SK-N-SH treated with all-trans-retinoic acid at 6 μM for 48 hours (cell line): Measurements from ENCODE around the gene TTC34.

Source experiments
- ATAC-seq: fragments of 200-7000 bp; cut with Tn5 transposase; 3 replicates; pipeline ENCODE4 v1.9.1; 2020; ENCODE audit warnings: mild to moderate bottlenecking, moderate library complexity
- ARNTL ChIP-seq: fragments of 450-650 bp; formaldehyde crosslinking; IDR thresholded peaks from 2 replicates; pipeline ENCODE4 v1.5.0; 2020; ENCODE audit warnings: low read depth, mild to moderate bottlenecking, moderate library complexity, borderline replicate concordance
- BACH2 ChIP-seq: fragments of 250-450 bp; sonication (Bioruptor Pico); IDR thresholded peaks from 2 replicates; pipeline ENCODE4 v1.9.0; 2021; ENCODE audit warnings: mild to moderate bottlenecking, borderline replicate concordance
- CSDC2 ChIP-seq: fragments of 250-450 bp; sonication (Bioruptor Pico); IDR thresholded peaks from 2 replicates; pipeline ENCODE4 v1.5.0; 2020; ENCODE audit warnings: mild to moderate bottlenecking, moderate library complexity
- ESRRG ChIP-seq: fragments of 250-450 bp; sonication (Bioruptor Pico); IDR thresholded peaks from 2 replicates; pipeline ENCODE4 v1.6.1; 2021; ENCODE audit warnings: mild to moderate bottlenecking
- GLIS3 ChIP-seq: fragments of 250-450 bp; sonication (Bioruptor Pico); IDR thresholded peaks from 2 replicates; pipeline ENCODE4 v1.5.0; 2020; ENCODE audit warnings: mild to moderate bottlenecking, moderate library complexity
- ISL1 ChIP-seq: fragments of 250-450 bp; sonication (Bioruptor Pico); IDR thresholded peaks from 2 replicates; pipeline ENCODE4 v2.1.2; 2022; ENCODE audit warnings: mild to moderate bottlenecking, moderate library complexity
- OSR1 ChIP-seq: fragments of 250-450 bp; sonication (Bioruptor Pico); IDR thresholded peaks from 2 replicates; pipeline ENCODE4 v1.8.0; 2022; ENCODE audit warnings: moderate library complexity, mild to moderate bottlenecking, inconsistent platforms
- PPARA ChIP-seq: fragments of 250-450 bp; sonication (Bioruptor Pico); IDR thresholded peaks from 2 replicates; pipeline ENCODE4 v1.5.0; 2020; ENCODE audit warnings: mild to moderate bottlenecking, borderline replicate concordance
- RARB ChIP-seq: fragments of 250-450 bp; sonication (Bioruptor Pico); IDR thresholded peaks from 2 replicates; pipeline ENCODE4 v1.8.0; 2021; ENCODE audit warnings: mild to moderate bottlenecking, moderate library complexity
- SNAI2 ChIP-seq: fragments of 250-450 bp; sonication (Bioruptor Pico); IDR thresholded peaks from 2 replicates; pipeline ENCODE4 v1.5.0; 2020; ENCODE audit warnings: mild to moderate bottlenecking, moderate library complexity
- TOX ChIP-seq: fragments of 250-450 bp; sonication (Bioruptor Pico); IDR thresholded peaks from 2 replicates; pipeline ENCODE4 v1.8.0; 2021; ENCODE audit warnings: mild to moderate bottlenecking, moderate library complexity, borderline replicate concordance
- ZC3H10 ChIP-seq: fragments of 250-450 bp; sonication (Bioruptor Pico); IDR thresholded peaks from 2 replicates; pipeline ENCODE4 v1.5.1; 2021; ENCODE audit warnings: mild to moderate bottlenecking, moderate library complexity
- ZFP3 ChIP-seq: fragments of 250-450 bp; sonication (Bioruptor Pico); IDR thresholded peaks from 2 replicates; pipeline ENCODE4 v1.5.0; 2020; ENCODE audit warnings: mild to moderate bottlenecking, moderate library complexity
- ZFP30 ChIP-seq: fragments of 450-650 bp; formaldehyde crosslinking; IDR thresholded peaks from 2 replicates; pipeline ENCODE4 v1.5.0; 2022; ENCODE audit warnings: mild to moderate bottlenecking, moderate library complexity
- ZNF565 ChIP-seq: fragments of 450-650 bp; formaldehyde crosslinking; conservative IDR thresholded peaks from 2 replicates; pipeline ENCODE4 v1.5.0; 2020; ENCODE audit warnings: low read depth, mild to moderate bottlenecking, moderate library complexity
- ZNF70 ChIP-seq: fragments of 450-650 bp; formaldehyde crosslinking; IDR thresholded peaks from 2 replicates; pipeline ENCODE4 v1.5.0; 2020; ENCODE audit warnings: mild to moderate bottlenecking, moderate library complexity
- ZNF8 ChIP-seq: fragments of 450-650 bp; formaldehyde crosslinking; IDR thresholded peaks from 2 replicates; pipeline ENCODE4 v1.5.0; 2020; ENCODE audit warnings: mild to moderate bottlenecking, moderate library complexity
- TF ChIP-seq, protein P1 (sequence below): fragments of 250-450 bp; sonication (Bioruptor Pico); IDR thresholded peaks from 2 replicates; pipeline ENCODE4 v1.5.0; 2020; ENCODE audit warnings: mild to moderate bottlenecking, moderate library complexity
- TF ChIP-seq, protein P2 (sequence below): fragments of 250-450 bp; sonication (Bioruptor Pico); IDR thresholded peaks from 2 replicates; pipeline ENCODE4 v1.8.0; 2020; ENCODE audit warnings: mild to moderate bottlenecking, moderate library complexity, borderline replicate concordance
- TF ChIP-seq, protein P3 (sequence below): fragments of 250-450 bp; sonication (Bioruptor Pico); IDR thresholded peaks from 2 replicates; pipeline ENCODE4 v1.8.0; 2021; ENCODE audit warnings: low read depth, mild to moderate bottlenecking, moderate library complexity, borderline replicate concordance
- TF ChIP-seq, protein P4 (sequence below): fragments of 250-450 bp; sonication (Bioruptor Pico); IDR thresholded peaks from 2 replicates; pipeline ENCODE4 v1.5.1; 2020; ENCODE audit warnings: low read depth, mild to moderate bottlenecking, moderate library complexity

TTC34 gene

DNA sequence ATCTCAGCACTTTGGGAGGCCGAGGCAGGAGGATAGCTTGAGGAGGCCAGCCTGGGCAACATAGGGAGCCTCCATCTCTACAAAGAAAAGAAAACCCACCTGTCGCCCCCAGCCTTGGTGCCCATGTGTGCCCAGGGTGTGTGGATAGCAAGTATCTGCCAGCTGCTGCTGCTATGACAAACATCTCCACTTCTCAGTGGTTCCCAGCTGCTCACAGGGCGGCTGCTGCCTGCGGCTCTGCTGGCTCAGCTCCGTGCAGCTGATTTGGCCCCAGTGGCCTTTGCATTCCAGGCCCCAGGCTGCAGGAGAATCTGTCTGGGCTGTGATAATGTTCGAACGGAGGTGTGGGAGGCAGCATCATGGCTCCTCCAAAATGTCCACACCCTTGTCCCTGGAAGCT, 10.6 kb upstream of the TTC34 start:
- no peak for ATAC-seq
- TF ChIP-seq ZFP30 (CRISPR knock-in tag) (no peak), TOX (CRISPR knock-in tag) (no peak), ISL1 (CRISPR knock-in tag) (no peak), RARB (CRISPR knock-in tag) (no peak), GLIS3 (CRISPR knock-in tag) (no peak)

DNA sequence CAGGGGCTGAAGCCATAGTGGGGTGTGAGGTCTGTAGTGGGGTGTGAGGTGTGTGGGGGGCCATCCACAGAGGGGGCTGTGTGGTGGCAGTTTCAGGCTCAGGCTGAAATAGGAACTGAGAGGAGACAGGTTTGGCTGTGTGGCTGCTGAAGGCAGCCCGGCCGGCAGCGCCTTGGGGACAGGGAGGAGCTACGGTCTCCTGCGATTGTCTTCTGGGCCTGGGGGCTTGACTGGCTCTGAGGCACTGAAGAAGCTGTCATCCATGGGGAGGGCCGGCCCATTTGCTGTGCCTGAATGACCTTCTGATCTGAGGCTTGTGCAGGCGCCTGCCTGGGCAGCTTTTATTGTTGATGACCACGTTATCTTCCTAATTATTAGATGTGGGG, 10.0 kb upstream of the TTC34 start:
- no peak for ATAC-seq
- TF ChIP-seq ZNF565 (CRISPR knock-in tag) (no peak), ZNF8 (no peak), ZFP3 (CRISPR knock-in tag) (no peak), TOX (CRISPR knock-in tag) (no peak), OSR1 (CRISPR knock-in tag) (no peak)
- TF ChIP-seq, protein P1, sequence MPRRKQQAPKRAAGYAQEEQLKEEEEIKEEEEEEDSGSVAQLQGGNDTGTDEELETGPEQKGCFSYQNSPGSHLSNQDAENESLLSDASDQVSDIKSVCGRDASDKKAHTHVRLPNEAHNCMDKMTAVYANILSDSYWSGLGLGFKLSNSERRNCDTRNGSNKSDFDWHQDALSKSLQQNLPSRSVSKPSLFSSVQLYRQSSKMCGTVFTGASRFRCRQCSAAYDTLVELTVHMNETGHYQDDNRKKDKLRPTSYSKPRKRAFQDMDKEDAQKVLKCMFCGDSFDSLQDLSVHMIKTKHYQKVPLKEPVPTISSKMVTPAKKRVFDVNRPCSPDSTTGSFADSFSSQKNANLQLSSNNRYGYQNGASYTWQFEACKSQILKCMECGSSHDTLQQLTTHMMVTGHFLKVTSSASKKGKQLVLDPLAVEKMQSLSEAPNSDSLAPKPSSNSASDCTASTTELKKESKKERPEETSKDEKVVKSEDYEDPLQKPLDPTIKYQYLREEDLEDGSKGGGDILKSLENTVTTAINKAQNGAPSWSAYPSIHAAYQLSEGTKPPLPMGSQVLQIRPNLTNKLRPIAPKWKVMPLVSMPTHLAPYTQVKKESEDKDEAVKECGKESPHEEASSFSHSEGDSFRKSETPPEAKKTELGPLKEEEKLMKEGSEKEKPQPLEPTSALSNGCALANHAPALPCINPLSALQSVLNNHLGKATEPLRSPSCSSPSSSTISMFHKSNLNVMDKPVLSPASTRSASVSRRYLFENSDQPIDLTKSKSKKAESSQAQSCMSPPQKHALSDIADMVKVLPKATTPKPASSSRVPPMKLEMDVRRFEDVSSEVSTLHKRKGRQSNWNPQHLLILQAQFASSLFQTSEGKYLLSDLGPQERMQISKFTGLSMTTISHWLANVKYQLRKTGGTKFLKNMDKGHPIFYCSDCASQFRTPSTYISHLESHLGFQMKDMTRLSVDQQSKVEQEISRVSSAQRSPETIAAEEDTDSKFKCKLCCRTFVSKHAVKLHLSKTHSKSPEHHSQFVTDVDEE (CRISPR knock-in tag) = no peak
- TF ChIP-seq, protein P2, sequence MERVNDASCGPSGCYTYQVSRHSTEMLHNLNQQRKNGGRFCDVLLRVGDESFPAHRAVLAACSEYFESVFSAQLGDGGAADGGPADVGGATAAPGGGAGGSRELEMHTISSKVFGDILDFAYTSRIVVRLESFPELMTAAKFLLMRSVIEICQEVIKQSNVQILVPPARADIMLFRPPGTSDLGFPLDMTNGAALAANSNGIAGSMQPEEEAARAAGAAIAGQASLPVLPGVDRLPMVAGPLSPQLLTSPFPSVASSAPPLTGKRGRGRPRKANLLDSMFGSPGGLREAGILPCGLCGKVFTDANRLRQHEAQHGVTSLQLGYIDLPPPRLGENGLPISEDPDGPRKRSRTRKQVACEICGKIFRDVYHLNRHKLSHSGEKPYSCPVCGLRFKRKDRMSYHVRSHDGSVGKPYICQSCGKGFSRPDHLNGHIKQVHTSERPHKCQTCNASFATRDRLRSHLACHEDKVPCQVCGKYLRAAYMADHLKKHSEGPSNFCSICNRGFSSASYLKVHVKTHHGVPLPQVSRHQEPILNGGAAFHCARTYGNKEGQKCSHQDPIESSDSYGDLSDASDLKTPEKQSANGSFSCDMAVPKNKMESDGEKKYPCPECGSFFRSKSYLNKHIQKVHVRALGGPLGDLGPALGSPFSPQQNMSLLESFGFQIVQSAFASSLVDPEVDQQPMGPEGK (CRISPR knock-in tag) = no peak
- TF ChIP-seq, all 23 proteins: peak for 0

DNA sequence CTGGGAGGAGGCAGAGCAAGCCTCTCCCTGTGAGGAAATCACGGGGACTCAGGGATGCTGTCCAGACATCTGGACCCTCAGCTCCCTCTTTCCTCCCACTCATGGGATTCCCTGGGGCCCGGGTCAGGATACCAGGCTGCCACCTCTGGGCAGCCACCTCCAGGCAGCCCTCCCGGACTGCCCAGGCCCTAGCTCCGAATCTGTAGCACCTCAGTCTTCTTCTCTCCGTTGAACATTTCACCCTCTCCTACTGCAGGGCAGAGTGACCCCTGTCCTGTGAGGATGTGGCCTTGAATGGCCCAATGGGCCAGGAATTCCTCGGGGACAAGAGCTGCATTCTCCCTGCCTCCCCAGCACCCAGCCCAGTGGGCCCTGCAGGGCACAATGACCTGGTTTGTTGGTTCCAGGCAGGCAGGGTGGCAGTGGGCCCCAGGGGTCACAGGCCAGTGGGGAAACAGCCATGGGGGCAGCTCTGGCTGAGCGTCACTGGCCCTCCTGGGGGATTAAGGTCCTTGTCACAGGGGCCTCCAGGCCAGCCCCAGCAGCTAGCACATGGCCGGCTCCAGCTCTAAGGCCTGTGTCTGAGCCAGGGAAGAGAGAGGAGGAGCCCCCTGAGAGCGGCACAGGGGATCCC, 9.5 kb upstream of the TTC34 start:
- no peak for ATAC-seq
- TF ChIP-seq ZFP3 (CRISPR knock-in tag) (no peak), ESRRG (no peak)

DNA sequence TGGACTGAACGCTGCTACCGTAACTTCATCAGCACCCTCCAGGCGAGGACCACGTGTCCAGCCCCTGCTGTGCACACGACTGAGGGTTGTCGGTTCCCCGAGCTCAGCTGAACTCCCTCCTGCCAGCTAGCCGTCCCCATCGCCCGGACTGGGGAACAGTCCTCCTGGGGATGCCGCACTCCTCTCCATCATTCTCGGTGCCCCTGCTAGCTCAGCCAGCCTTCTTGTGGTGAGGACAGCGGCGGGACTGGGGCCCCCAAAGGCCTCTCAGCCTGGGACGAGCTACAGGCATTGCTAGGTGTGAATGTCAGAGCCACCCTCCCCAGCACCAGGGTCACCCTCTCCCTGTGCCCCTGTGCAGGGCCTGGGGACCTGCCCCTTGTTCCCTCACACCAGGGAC, 8.8 kb upstream of the TTC34 start:
- no peak for ATAC-seq
- TF ChIP-seq ZFP30 (CRISPR knock-in tag) (no peak), ZNF8 (no peak), SNAI2 (CRISPR knock-in tag) (no peak), ZC3H10 (no peak), BACH2 (CRISPR knock-in tag) (no peak), ESRRG (no peak)

DNA sequence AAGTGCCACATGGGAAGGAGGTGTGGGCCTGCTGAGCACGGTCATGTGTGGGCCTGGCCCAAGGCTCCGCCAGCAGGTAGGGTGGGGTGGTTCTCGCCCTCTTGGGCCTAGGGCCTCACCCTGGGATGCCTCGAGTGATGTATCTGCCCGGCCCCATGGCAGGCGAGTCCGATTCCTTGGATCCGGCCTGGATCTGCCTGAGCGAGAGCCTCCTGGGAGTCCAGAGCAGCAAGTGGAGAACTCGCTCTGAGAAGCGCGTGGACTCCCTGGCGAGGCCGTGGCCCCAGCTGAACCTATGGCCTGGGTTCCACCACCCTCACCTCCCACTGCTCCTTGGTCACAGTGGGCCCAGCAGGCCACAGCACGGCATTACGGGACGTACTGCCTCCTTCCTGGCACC, 8.2 kb upstream of the TTC34 start:
- no peak for TF ChIP-seq ZNF70 (CRISPR knock-in tag)
- no peak for TF ChIP-seq ZNF565 (CRISPR knock-in tag)
- no peak for TF ChIP-seq TOX (CRISPR knock-in tag)
- no peak for TF ChIP-seq SNAI2 (CRISPR knock-in tag)
- no peak for TF ChIP-seq CSDC2 (CRISPR knock-in tag)
- TF ChIP-seq ZNF8 = no peak
- no peak for TF ChIP-seq ZC3H10
- no peak for TF ChIP-seq ISL1 (CRISPR knock-in tag)
- TF ChIP-seq BACH2 (CRISPR knock-in tag) = no peak
- no peak for TF ChIP-seq ESRRG
- no peak for TF ChIP-seq ARNTL (CRISPR knock-in tag)
- ATAC-seq = no peak

DNA sequence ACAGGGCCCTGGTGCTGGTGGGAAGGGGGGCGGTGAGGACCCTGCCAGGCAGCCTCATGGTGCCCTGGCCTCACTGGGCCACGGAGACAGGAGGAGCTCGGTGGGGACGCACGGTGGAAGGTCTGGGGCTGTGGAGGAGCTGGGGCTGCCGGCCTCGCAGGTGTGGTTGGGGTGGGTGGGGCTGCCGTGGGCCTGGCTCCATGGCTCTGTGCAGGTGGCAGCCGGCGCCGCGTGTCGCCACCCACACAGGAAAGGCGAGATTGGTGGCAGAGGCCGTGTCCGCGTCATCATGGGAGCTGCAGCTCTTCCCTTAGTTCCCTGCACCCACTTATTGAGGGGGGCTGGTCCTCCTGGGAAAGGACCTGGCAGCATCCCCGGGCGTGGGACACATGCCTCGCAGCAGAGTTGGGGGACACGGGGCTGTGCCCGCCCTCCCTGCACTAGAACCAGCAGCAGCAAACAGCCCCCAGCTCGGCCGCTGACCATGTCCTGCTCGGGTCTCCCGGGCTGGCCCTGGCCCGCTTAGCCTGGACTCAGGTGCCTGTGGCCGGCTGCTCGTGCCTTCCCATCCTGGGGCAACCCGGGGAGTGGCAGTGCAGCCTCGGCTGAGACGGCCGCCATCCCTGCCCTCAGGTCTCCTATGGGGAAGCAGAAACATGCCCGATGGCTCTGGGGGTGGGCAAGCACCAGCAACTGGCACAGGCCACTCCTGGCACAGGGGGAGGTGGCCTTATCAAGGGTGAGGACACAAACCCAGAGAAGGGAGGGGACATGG, 7.5 kb upstream of the TTC34 start:
- ATAC-seq = no peak
- no peak for TF ChIP-seq OSR1 (CRISPR knock-in tag)
- no peak for TF ChIP-seq ZNF70 (CRISPR knock-in tag)

DNA sequence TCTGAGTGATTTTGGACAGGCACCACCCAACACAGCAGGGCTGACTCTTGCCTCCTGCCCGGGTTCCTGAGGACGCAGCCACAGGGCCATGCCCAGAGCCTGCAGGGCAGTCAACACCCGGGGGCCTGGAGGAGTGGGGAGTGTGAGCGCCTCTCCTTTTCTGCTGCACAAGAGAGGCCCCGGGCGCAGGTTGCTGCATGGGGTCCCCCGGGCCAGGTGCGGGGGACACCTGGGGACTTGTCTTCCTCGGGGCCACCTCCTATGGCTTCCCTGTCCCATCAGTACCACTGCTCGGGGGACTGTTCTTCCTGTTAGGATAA, 6.9 kb upstream of the TTC34 start:
- no peak for ATAC-seq
- TF ChIP-seq SNAI2 (CRISPR knock-in tag) (no peak), PPARA (no peak), ZC3H10 (no peak), ZNF8 (no peak), ZNF70 (CRISPR knock-in tag) (no peak), CSDC2 (CRISPR knock-in tag) (no peak)
- TF ChIP-seq, protein P3, sequence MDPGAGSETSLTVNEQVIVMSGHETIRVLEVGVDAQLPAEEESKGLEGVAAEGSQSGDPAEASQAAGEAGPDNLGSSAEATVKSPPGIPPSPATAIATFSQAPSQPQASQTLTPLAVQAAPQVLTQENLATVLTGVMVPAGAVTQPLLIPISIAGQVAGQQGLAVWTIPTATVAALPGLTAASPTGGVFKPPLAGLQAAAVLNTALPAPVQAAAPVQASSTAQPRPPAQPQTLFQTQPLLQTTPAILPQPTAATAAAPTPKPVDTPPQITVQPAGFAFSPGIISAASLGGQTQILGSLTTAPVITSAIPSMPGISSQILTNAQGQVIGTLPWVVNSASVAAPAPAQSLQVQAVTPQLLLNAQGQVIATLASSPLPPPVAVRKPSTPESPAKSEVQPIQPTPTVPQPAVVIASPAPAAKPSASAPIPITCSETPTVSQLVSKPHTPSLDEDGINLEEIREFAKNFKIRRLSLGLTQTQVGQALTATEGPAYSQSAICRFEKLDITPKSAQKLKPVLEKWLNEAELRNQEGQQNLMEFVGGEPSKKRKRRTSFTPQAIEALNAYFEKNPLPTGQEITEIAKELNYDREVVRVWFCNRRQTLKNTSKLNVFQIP = no peak
- TF ChIP-seq, protein P2 (CRISPR knock-in tag) = no peak
- TF ChIP-seq, protein P4, sequence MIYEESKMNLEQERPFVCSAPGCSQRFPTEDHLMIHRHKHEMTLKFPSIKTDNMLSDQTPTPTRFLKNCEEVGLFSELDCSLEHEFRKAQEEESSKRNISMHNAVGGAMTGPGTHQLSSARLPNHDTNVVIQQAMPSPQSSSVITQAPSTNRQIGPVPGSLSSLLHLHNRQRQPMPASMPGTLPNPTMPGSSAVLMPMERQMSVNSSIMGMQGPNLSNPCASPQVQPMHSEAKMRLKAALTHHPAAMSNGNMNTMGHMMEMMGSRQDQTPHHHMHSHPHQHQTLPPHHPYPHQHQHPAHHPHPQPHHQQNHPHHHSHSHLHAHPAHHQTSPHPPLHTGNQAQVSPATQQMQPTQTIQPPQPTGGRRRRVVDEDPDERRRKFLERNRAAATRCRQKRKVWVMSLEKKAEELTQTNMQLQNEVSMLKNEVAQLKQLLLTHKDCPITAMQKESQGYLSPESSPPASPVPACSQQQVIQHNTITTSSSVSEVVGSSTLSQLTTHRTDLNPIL (CRISPR knock-in tag) = no peak
